Measurements from ENCODE around the gene SLIT1.
"Not testable (repeated sequence)": the region's sequence is repeated elsewhere in the genome, so short reads cannot be mapped to it uniquely, and the experiment has no call there.

Gene SLIT1

GRCh38 chr10:97083228-97083829 lies 102.4 kb downstream of the SLIT1 start:
- no peak for DNase-seq (ENCODE audit: low read depth in 1 of 2, low spot score in 1 of 2)

- not testable (repeated sequence) for DNase-seq (ENCODE audit: low read depth in 1 of 2, low spot score in 1 of 2)
These were observed 103.2 kb downstream of the SLIT1 start for GRCh38 chr10:97082575-97082974.

- peak in 1 of 2 donors; percentile 31 for DNase-seq (ENCODE audit: low read depth in 1 of 2, low spot score in 1 of 2)
These were observed 104.0 kb downstream of the SLIT1 start for GRCh38 chr10:97081621-97082235.

- no peak for DNase-seq (ENCODE audit: low read depth in 1 of 2, low spot score in 1 of 2)
These were observed 105.5 kb downstream of the SLIT1 start for GRCh38 chr10:97080051-97080776.

GRCh38 chr10:97079448-97079847 lies 106.3 kb downstream of the SLIT1 start:
- no peak for DNase-seq (ENCODE audit: low read depth in 1 of 2, low spot score in 1 of 2)

- no peak for DNase-seq (ENCODE audit: low read depth in 1 of 2, low spot score in 1 of 2)
These were observed 106.8 kb downstream of the SLIT1 start for GRCh38 chr10:97078938-97079445.

GRCh38 chr10:97078261-97078937 lies 107.4 kb downstream of the SLIT1 start:
- no peak for DNase-seq (ENCODE audit: low read depth in 1 of 2, low spot score in 1 of 2)

GRCh38 chr10:97076781-97077180 lies 109.0 kb downstream of the SLIT1 start:
- DNase-seq (ENCODE audit: low read depth in 1 of 2, low spot score in 1 of 2): no peak

GRCh38 chr10:97075961-97076525 lies 109.7 kb downstream of the SLIT1 start:
- DNase-seq (ENCODE audit: low read depth in 1 of 2, low spot score in 1 of 2): no peak

- no peak for DNase-seq (ENCODE audit: low read depth in 1 of 2, low spot score in 1 of 2)
These were observed 110.3 kb downstream of the SLIT1 start for GRCh38 chr10:97075421-97075820.

- no peak for DNase-seq (ENCODE audit: low read depth in 1 of 2, low spot score in 1 of 2)
These were observed 111.3 kb downstream of the SLIT1 start for GRCh38 chr10:97074256-97075145.

- DNase-seq (ENCODE audit: low read depth in 1 of 2, low spot score in 1 of 2): peak; percentile 49 to 73
These were observed 112.7 kb downstream of the SLIT1 start for GRCh38 chr10:97072851-97073665.

- DNase-seq (ENCODE audit: low read depth in 1 of 2, low spot score in 1 of 2): no peak
These were observed 114.3 kb downstream of the SLIT1 start for GRCh38 chr10:97071496-97071895.

GRCh38 chr10:97069576-97070362 lies 116.0 kb downstream of the SLIT1 start:
- no peak for DNase-seq (ENCODE audit: low read depth in 1 of 2, low spot score in 1 of 2)

- no peak for DNase-seq (ENCODE audit: low read depth in 1 of 2, low spot score in 1 of 2)
These were observed 116.7 kb downstream of the SLIT1 start for GRCh38 chr10:97069026-97069425.

GRCh38 chr10:97067716-97068391 lies 117.9 kb downstream of the SLIT1 start:
- DNase-seq (ENCODE audit: low read depth in 1 of 2, low spot score in 1 of 2): no peak

- DNase-seq (ENCODE audit: low read depth in 1 of 2, low spot score in 1 of 2): no peak
These were observed 118.7 kb downstream of the SLIT1 start for GRCh38 chr10:97066877-97067555.

Measured in stimulated activated CD4-positive, alpha-beta T cell treated with anti-CD3 and anti-CD28 coated beads, Interleukin-15, amount 100 ng/mL, for 1 hour (primary cell).